Adipocyte (in vitro differentiated cells): ENCODE data around the gene FBXL20.

Experiments
- DNase-seq: peaks from one replicate; pipeline ENCODE4 v3.0.0-alpha.2; 2015; ENCODE audit warnings: low read depth
- H3K27me3 ChIP-seq: replicated peaks from 2 replicates; pipeline ENCODE4 v1.7.0; 2013; ENCODE audit warnings: mild to moderate bottlenecking, low read length, moderate library complexity; ENCODE audit not compliant: control insufficient read depth, insufficient read depth
- H3K36me3 ChIP-seq: 2 replicates; pipeline ENCODE4 v1.7.0; 2013; ENCODE audit warnings: low read length, mild to moderate bottlenecking, moderate library complexity; ENCODE audit not compliant: control insufficient read depth, insufficient read depth, severe bottlenecking
- H3K4me1 ChIP-seq: 2 replicates; pipeline ENCODE4 v1.7.0; 2013; ENCODE audit warnings: mild to moderate bottlenecking, low read length, moderate library complexity; ENCODE audit not compliant: control insufficient read depth, insufficient read depth
- H3K4me3 ChIP-seq: 2 replicates; pipeline ENCODE4 v1.7.0; 2013; ENCODE audit warnings: mild to moderate bottlenecking, low read length, moderate library complexity
- H3K9ac ChIP-seq: 2 replicates; pipeline ENCODE4 v1.7.0; 2013; ENCODE audit warnings: mild to moderate bottlenecking, low read length, moderate library complexity
- H3K9me3 ChIP-seq: 2 replicates; pipeline ENCODE4 v1.7.0; 2013; ENCODE audit warnings: mild to moderate bottlenecking, low read length, moderate library complexity; ENCODE audit not compliant: control insufficient read depth

FBXL20 gene

GRCh38 chr17:39235555-39236449, 165.6 kb downstream of the FBXL20 start:
- Histone ChIP-seq H3K4me1 (peaks cover 46% of the 10 kb centered on the region), H3K27me3 (peaks cover 16% of the 10 kb centered on the region), H3K4me3 (no peak overlapping the region), H3K9me3 (no peaks in the 10 kb centered on the region), H3K9ac (no peak overlapping the region), H3K36me3 (no peaks in the 10 kb centered on the region)
- peak; percentile 49 for DNase-seq

GRCh38 chr17:39231591-39232551, 169.6 kb downstream of the FBXL20 start:
- Histone ChIP-seq H3K9me3 (no peaks in the 10 kb centered on the region), H3K9ac (no peak overlapping the region), H3K27me3 (peaks cover 9% of the 10 kb centered on the region), H3K4me3 (no peak overlapping the region), H3K4me1 (peaks cover 37% of the 10 kb centered on the region), H3K36me3 (no peaks in the 10 kb centered on the region)
- DNase-seq: peak; percentile 69

- H3K9me3 ChIP-seq: no peaks in the 10 kb centered on the region
- no peak for DNase-seq
- H3K9ac ChIP-seq: no peak overlapping the region
- peaks cover 10% of the 10 kb centered on the region for H3K27me3 ChIP-seq
- no peaks in the 10 kb centered on the region for H3K36me3 ChIP-seq
- H3K4me1 ChIP-seq: peaks cover 32% of the 10 kb centered on the region
- no peak overlapping the region for H3K4me3 ChIP-seq
Observed at GRCh38 chr17:39231091-39231561, 170.3 kb downstream of the FBXL20 start.

GRCh38 chr17:39230361-39230760, 171.1 kb downstream of the FBXL20 start:
- Histone ChIP-seq H3K9ac (no peak overlapping the region), H3K9me3 (no peaks in the 10 kb centered on the region), H3K4me3 (no peak overlapping the region), H3K4me1 (peaks cover 28% of the 10 kb centered on the region), H3K27me3 (peaks cover 8% of the 10 kb centered on the region), H3K36me3 (no peaks in the 10 kb centered on the region)
- DNase-seq: no peak

GRCh38 chr17:39229274-39229913, 172.0 kb downstream of the FBXL20 start:
- no peaks in the 10 kb centered on the region for H3K36me3 ChIP-seq
- peaks cover 27% of the 10 kb centered on the region for H3K4me1 ChIP-seq
- no peak overlapping the region for H3K4me3 ChIP-seq
- H3K9ac ChIP-seq: no peak overlapping the region
- H3K9me3 ChIP-seq: no peaks in the 10 kb centered on the region
- no peak for DNase-seq
- peaks cover 8% of the 10 kb centered on the region for H3K27me3 ChIP-seq

GRCh38 chr17:39227364-39227919, 174.0 kb downstream of the FBXL20 start:
- Histone ChIP-seq H3K9me3 (no peaks in the 10 kb centered on the region), H3K4me3 (no peak overlapping the region), H3K9ac (no peak overlapping the region), H3K27me3 (peaks cover 8% of the 10 kb centered on the region), H3K36me3 (no peaks in the 10 kb centered on the region), H3K4me1 (peaks cover 27% of the 10 kb centered on the region)
- no peak for DNase-seq

- Histone ChIP-seq H3K9me3 (no peaks in the 10 kb centered on the region), H3K27me3 (peaks cover 8% of the 10 kb centered on the region), H3K36me3 (no peaks in the 10 kb centered on the region), H3K9ac (no peak overlapping the region), H3K4me1 (peaks cover 15% of the 10 kb centered on the region), H3K4me3 (peak overlapping the region; percentile 42)
- peak; percentile 50 for DNase-seq
Observed at GRCh38 chr17:39225959-39226683, 175.3 kb downstream of the FBXL20 start.

- Histone ChIP-seq H3K36me3 (no peaks in the 10 kb centered on the region), H3K27me3 (peaks cover 8% of the 10 kb centered on the region), H3K4me3 (peak within 1 kb of the TSS; percentile 64), H3K9ac (no peak within 1 kb of the TSS), H3K4me1 (peaks cover 9% of the 10 kb centered on the region), H3K9me3 (no peaks in the 10 kb centered on the region)
- no peak for DNase-seq
Observed at GRCh38 chr17:39225308-39225958, 176.0 kb downstream of the FBXL20 start, which contains the start of gene STAC2. Gene STAC2 (minus strand): TSS chr17:39225945. CDS start chr17:39225502, 443 bp downstream.

GRCh38 chr17:39224778-39225307, 176.6 kb downstream of the FBXL20 start:
- H3K9me3 ChIP-seq: no peaks in the 10 kb centered on the region
- no peak overlapping the region for H3K9ac ChIP-seq
- H3K36me3 ChIP-seq: no peaks in the 10 kb centered on the region
- H3K4me1 ChIP-seq: peaks cover 9% of the 10 kb centered on the region
- peak overlapping the region; percentile 64 for H3K4me3 ChIP-seq
- peaks cover 8% of the 10 kb centered on the region for H3K27me3 ChIP-seq
- no peak for DNase-seq
